HCT116 (cell line): ENCODE results near the gene TSPOAP1.

Experiments
- EZH2 ChIP-seq: fragments of 200-600 bp; sonication (generic); IDR thresholded peaks from 2 replicates; pipeline ENCODE4 v1.6.1; 2017; ENCODE audit warnings: antibody characterized with exemption, mixed run types
- EZH2phosphoT487 ChIP-seq: fragments of 200-600 bp; IDR thresholded peaks from 2 replicates; pipeline ENCODE4 v1.6.1; 2018; ENCODE audit warnings: antibody characterized with exemption, borderline replicate concordance
- JUND ChIP-seq: IDR thresholded peaks from 2 replicates; pipeline ENCODE4 v1.6.1; 2012
- POLR2A ChIP-seq: IDR thresholded peaks from 2 replicates; pipeline ENCODE4 v1.7.0; 2011; ENCODE audit warnings: borderline replicate concordance; ENCODE audit not compliant: insufficient read depth, insufficient read length; ENCODE audit errors: extremely low read depth
- POLR2AphosphoS5 ChIP-seq: IDR thresholded peaks from 2 replicates; pipeline ENCODE4 v1.6.1; 2011; ENCODE audit warnings: mild to moderate bottlenecking, low read depth, low read length, moderate library complexity
- RAD21 ChIP-seq: IDR thresholded peaks from 2 replicates; pipeline ENCODE4 v1.6.1; 2012; ENCODE audit warnings: low read depth, mild to moderate bottlenecking
- SIN3A ChIP-seq: IDR thresholded peaks from 2 replicates; pipeline ENCODE4 v1.6.1; 2012; ENCODE audit warnings: low read depth
- TCF7L2 ChIP-seq: IDR thresholded peaks from 2 replicates; pipeline ENCODE4 v1.7.0; 2011; ENCODE audit warnings: borderline replicate concordance, inconsistent platforms; ENCODE audit not compliant: insufficient read depth, insufficient read length; ENCODE audit errors: extremely low read depth
- ZFX ChIP-seq: fragments of 450-650 bp; IDR thresholded peaks from 2 replicates; pipeline ENCODE4 v1.6.1; 2017
- ZNF274 ChIP-seq: fragments of 200-500 bp; sonication (Bioruptor generic); IDR thresholded peaks from 2 replicates; pipeline ENCODE4 v1.6.1; 2014; ENCODE audit warnings: mild to moderate bottlenecking, low read depth, low read length, inconsistent platforms
- TF ChIP-seq, protein P1 (sequence below), 3 experiments: fragments of 200-600 bp in 1 of 3; sonication (generic) in 1 of 3; IDR thresholded peaks in 2 of 3; conservative IDR thresholded peaks in 1 of 3; 2 replicates each; pipeline ENCODE4 v1.5.1; 2012 to 2017; ENCODE audit warnings: low read depth in 2 of 3, low read length in 2 of 3, antibody characterized with exemption in 1 of 3, borderline replicate concordance in 1 of 3, control low read depth in 1 of 3, mild to moderate bottlenecking in 1 of 3, mixed read lengths in 1 of 3, mixed run types in 1 of 3, moderate library complexity in 1 of 3; ENCODE audit not compliant: insufficient read depth in 1 of 3
- TF ChIP-seq, protein P2 (sequence below): IDR thresholded peaks from 2 replicates; pipeline ENCODE4 v1.6.1; 2012
- TF ChIP-seq, protein P3 (sequence below): IDR thresholded peaks from 2 replicates; pipeline ENCODE4 v1.6.1; 2011; ENCODE audit warnings: mild to moderate bottlenecking, low read length, moderate library complexity; ENCODE audit not compliant: insufficient replicate concordance; ENCODE audit errors: extremely low read depth

DNA sequence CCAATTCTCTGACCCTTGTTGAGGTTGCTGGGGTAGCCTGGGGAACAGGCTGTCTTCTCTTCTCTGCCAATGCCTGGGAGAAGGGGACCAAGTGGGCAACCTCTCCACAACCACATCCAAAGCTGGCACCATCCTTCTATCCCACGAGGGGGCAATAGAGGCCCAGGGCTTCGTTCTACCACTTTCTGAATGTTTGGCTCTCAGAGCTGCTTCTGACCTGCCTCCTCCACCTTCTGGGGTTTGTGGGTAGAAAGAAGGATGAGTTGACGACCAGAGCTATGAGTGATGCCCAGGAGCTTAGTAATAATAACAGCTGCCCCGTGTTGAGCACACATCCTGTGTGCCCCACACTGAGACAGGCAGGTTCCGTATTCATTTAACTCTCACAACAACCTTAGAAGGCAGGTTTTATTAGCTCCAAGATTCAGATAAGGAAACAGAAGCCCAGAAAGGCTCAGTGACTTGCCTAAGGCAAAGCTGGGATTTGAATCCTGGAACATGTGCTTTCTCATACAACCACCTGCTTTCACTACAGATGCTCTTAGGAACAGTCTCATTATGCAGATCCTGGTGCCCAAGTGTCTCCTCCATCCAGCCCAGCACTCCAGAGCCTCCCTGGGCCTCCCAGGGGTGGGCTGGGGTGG, 11.1 kb downstream of the TSPOAP1 start:
- TF ChIP-seq POLR2A = no peak
- TF ChIP-seq SIN3A = no peak
- TF ChIP-seq JUND = no peak
- no peak for TF ChIP-seq ZFX
- TF ChIP-seq, protein P1, sequence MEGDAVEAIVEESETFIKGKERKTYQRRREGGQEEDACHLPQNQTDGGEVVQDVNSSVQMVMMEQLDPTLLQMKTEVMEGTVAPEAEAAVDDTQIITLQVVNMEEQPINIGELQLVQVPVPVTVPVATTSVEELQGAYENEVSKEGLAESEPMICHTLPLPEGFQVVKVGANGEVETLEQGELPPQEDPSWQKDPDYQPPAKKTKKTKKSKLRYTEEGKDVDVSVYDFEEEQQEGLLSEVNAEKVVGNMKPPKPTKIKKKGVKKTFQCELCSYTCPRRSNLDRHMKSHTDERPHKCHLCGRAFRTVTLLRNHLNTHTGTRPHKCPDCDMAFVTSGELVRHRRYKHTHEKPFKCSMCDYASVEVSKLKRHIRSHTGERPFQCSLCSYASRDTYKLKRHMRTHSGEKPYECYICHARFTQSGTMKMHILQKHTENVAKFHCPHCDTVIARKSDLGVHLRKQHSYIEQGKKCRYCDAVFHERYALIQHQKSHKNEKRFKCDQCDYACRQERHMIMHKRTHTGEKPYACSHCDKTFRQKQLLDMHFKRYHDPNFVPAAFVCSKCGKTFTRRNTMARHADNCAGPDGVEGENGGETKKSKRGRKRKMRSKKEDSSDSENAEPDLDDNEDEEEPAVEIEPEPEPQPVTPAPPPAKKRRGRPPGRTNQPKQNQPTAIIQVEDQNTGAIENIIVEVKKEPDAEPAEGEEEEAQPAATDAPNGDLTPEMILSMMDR (IDR thresholded peaks at IDR 0.05 in 2 of 3, conservative IDR thresholded peaks at IDR 0.05 in 1 of 3; ENCODE audit: borderline replicate concordance in 1 of 3, insufficient read depth in 1 of 3, low read depth in 2 of 3, low read length in 2 of 3) = peak; percentile 97 to 99 (median 99)
- TF ChIP-seq, protein P2, sequence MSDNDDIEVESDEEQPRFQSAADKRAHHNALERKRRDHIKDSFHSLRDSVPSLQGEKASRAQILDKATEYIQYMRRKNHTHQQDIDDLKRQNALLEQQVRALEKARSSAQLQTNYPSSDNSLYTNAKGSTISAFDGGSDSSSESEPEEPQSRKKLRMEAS = no peak; the same call in 1 of the 2 replicates
- no peak for TF ChIP-seq EZH2
- TF ChIP-seq POLR2AphosphoS5 = peak; percentile 27; the same call in 1 of the 2 replicates
- TF ChIP-seq RAD21 = peak; percentile 100
- no peak for TF ChIP-seq ZNF274
- TF ChIP-seq EZH2phosphoT487 = no peak
- TF ChIP-seq, protein P3, sequence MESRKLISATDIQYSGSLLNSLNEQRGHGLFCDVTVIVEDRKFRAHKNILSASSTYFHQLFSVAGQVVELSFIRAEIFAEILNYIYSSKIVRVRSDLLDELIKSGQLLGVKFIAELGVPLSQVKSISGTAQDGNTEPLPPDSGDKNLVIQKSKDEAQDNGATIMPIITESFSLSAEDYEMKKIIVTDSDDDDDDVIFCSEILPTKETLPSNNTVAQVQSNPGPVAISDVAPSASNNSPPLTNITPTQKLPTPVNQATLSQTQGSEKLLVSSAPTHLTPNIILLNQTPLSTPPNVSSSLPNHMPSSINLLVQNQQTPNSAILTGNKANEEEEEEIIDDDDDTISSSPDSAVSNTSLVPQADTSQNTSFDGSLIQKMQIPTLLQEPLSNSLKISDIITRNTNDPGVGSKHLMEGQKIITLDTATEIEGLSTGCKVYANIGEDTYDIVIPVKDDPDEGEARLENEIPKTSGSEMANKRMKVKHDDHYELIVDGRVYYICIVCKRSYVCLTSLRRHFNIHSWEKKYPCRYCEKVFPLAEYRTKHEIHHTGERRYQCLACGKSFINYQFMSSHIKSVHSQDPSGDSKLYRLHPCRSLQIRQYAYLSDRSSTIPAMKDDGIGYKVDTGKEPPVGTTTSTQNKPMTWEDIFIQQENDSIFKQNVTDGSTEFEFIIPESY = no peak
- TF ChIP-seq TCF7L2 = no peak
